ENCODE data around the gene RPN2.
A peak's percentile ranks its signal among the peaks of the same experiment; 100 is the strongest.

RPN2 gene

GRCh38 chr20:37188787-37189186, 9.7 kb downstream of the RPN2 start:
- DNase-seq: no peak

DNA sequence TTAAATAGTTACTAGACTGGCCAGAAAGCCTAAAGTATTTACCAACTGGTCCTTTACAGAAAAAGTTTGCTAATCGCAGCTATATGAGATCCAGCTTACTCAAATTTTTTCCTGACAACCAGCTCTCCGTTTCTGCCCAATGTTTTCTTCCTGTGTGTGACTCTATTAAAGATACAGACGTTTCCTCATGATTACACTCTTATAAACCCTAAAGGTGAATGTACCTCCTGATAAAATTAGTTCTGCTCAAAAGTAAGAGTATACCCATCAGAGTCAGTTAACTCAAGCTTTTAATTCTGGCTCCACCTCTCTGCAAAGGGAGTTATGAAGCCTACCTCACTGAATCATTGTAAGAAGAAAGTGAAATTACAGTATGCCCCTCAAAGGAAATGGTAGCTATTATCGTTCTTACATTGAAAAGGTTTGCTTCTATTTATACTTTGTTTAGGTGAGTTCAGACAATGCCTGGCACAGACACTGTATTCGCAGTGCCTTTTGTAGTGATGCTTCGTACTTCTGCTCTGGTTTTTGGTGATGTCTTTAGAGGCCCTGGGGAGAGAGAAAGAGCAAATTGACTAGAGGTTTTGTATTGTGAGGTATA, 10.4 kb downstream of the RPN2 start:
- DNase-seq: no peak

DNA sequence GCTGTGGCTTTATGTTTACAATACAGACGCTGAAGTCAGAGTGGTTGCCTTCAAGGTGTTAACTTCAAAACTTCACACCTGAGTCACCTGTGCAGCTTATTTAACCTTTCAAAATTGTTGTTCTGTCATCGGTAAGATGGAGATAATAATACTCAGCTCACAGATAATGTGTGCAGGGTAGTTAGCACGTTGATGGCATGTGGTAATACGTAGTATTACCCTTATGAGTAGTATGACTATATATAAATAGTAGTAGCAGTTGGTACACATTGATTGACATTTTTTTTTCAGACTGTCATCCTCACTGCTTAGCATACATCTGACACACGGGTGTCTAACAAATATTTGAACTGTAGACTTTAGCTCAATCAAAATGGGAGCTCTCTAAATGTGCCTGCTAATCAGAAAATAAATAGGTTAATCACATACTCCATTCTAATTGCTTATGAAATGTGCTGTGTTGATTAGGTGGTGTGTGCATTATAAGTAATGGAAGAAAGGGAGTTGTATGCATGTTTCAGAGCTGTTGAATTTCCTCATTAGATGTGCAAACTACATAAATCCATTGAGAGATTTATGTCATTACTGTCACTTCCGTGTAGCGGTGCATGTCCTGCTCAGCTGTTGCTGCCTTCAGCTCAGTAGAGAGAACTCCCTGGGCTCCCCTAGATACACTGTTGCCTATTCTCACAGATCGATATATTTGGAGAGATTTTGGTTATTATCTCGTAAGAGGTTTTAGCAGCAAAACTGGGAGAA, 11.4 kb downstream of the RPN2 start:
- DNase-seq: no peak

GRCh38 chr20:37192137-37192854, 13.2 kb downstream of the RPN2 start:
- peak; percentile 30 for DNase-seq

- DNase-seq: no peak
These were observed 14.1 kb downstream of the RPN2 start for GRCh38 chr20:37193226-37193625.

GRCh38 chr20:37193821-37194220, 14.7 kb downstream of the RPN2 start:
- DNase-seq: no peak

- no peak for DNase-seq
These were observed 15.7 kb downstream of the RPN2 start for GRCh38 chr20:37194621-37195417.

GRCh38 chr20:37198932-37199660, 20.0 kb downstream of the RPN2 start:
- DNase-seq: no peak

- DNase-seq: no peak
These were observed 21.2 kb downstream of the RPN2 start for GRCh38 chr20:37200376-37200775.

GRCh38 chr20:37200926-37201826, 22.0 kb downstream of the RPN2 start:
- DNase-seq: no peak

- DNase-seq: no peak
These were observed 22.7 kb downstream of the RPN2 start for GRCh38 chr20:37201827-37202162.

- DNase-seq: no peak
These were observed 23.3 kb downstream of the RPN2 start for GRCh38 chr20:37202267-37202943.

- DNase-seq: no peak
These were observed 24.9 kb downstream of the RPN2 start for GRCh38 chr20:37204056-37204455.

DNA sequence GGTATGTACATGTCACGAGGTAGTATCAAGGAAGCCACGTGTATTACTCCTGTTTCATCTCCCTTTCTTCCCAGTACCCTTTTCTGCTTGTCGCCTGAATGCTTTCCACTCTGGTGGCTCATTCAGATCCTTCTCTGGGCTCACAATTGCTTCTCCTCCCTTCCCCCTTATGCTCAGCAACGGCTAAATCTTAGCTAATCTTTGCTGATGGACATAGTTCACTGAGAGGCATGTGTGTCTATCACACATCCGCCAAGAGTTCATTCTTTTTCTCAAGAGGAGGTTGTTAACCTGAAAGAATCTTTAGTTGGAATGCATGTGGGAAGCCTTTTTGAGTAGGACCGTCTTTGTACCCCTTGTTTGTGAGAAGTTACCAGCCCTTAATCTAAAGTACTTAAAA, 26.0 kb downstream of the RPN2 start:
- DNase-seq: no peak

- DNase-seq: no peak
These were observed 26.7 kb downstream of the RPN2 start for GRCh38 chr20:37205794-37206193.

DNA sequence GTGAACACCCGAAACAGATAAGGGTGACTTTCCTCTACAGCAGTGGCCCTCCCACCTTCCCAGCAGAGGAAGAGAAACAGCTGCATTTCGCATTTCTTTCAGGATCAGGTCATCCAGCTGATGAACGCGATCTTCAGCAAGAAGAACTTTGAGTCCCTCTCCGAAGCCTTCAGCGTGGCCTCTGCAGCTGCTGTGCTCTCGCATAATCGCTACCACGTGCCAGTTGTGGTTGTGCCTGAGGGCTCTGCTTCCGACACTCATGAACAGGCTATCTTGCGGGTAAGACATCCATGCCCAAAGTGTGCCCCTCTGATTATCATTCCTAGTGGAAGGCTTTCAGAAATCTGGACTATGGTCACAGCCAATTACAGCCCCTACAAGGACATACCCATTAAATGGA, 28.0 kb downstream of the RPN2 start:
- DNase-seq: no peak

- no peak for DNase-seq
These were observed 30.1 kb downstream of the RPN2 start for GRCh38 chr20:37209193-37209592.

DNA sequence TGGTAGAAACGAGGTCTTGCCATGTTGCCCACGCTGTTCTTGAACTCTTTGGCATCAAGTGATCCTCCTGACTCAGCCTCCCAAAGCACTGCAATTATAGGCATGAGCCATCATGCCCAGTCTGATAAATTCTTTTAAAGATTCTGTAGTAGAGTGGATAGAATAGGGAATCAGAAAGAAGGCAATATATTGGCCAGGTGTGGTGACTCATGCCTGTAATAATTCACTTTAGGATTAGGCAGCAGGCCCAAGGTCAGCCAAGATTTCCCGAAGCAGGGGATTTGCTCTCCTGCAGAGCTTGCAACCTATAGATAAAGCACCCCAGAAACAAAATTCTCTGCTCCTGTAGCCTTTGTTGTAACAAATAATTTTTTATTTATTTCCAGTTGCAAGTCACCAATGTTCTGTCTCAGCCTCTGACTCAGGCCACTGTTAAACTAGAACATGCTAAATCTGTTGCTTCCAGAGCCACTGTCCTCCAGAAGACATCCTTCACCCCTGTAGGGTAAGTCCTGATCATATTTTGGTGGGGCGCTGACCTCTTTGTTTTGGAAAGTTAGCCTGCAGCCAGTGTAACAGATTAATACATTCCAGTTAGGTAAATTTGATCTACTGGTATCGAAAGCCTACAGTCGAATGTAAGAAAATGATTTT, 30.7 kb downstream of the RPN2 start:
- no peak for DNase-seq

- DNase-seq: no peak
These were observed 39.3 kb downstream of the RPN2 start for GRCh38 chr20:37218441-37218840.

GRCh38 chr20:37218976-37219375, 39.8 kb downstream of the RPN2 start:
- no peak for DNase-seq

Measured in COR-L47 (cell line).